ENCODE results near the gene CANT1.

DNA sequence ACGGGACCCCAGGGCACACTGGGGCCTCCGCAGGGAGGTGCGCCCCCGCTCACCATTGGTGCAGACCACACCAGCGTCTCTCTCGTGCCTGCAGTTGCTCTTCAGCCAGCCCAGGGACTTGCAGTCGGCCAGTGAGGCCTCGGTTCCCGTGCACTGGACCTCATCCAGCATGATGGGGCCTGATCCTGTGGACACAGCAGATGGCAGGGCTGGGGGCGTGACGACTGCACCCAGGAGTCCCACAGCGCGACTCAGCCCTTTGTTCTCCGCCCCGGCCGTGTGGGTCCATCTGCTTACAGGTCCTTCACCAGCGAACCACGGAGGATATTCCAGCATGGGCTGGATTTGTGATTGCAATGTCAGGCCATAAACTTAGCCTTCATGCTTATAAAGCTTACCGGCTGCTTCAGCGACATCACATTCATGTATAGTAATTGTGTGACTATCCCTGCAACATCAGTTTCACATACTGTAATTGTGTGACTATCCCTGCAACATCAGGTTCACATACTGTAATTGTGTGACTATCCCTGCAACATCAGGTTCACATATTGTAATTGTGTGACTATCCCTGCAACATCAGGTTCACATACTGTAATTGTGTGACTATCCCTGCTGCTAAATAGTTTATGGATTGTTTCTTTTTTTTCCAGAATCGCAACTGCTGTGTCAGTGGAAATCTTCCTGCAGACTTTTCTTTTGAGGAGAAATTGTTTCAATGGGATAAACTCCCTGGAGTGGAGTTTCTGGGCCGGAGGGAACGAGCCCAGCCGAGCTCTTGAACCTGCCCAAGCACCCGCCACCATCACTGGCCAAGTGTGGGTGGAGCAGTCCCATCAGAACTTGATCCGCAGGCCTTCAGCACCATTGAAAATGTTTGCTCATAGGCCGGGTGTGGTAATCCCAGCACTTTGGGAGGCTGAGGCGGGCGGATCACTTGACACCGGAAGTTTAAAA lies 34.7 kb downstream of the CANT1 start:
- TF ChIP-seq, protein P1, sequence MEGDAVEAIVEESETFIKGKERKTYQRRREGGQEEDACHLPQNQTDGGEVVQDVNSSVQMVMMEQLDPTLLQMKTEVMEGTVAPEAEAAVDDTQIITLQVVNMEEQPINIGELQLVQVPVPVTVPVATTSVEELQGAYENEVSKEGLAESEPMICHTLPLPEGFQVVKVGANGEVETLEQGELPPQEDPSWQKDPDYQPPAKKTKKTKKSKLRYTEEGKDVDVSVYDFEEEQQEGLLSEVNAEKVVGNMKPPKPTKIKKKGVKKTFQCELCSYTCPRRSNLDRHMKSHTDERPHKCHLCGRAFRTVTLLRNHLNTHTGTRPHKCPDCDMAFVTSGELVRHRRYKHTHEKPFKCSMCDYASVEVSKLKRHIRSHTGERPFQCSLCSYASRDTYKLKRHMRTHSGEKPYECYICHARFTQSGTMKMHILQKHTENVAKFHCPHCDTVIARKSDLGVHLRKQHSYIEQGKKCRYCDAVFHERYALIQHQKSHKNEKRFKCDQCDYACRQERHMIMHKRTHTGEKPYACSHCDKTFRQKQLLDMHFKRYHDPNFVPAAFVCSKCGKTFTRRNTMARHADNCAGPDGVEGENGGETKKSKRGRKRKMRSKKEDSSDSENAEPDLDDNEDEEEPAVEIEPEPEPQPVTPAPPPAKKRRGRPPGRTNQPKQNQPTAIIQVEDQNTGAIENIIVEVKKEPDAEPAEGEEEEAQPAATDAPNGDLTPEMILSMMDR (IDR thresholded peaks at IDR 0.05): no peak
- TF ChIP-seq POLR2A (IDR thresholded peaks at IDR 0.05) (no peak), EP300 (IDR thresholded peaks at IDR 0.05) (no peak)
